ENCODE data around the gene NUDT12. TPM values are rescaled to one million over a fixed set of nuclear protein-coding genes. Genes with fewer than 3 reads are reported as not detected.

The NUDT12 gene
- total RNA-seq, 4 donors from 2014 or later: 24.6 to 48.2 (median 28.9) TPM

- H3K9me3 ChIP-seq: no peaks in the 10 kb centered on the region
- no peaks in the 10 kb centered on the region for H3K4me1 ChIP-seq
- H3K36me3 ChIP-seq: no peaks in the 10 kb centered on the region
- no peak for DNase-seq
- TF ChIP-seq POLR2A (IDR thresholded peaks at IDR 0.05) (no peak), CTCF (IDR thresholded peaks at IDR 0.05) (peak in 4 of 6 experiments; percentile 31 to 56 (median 49))
- intact Hi-C loops (cut with DNase I): loop anchor here (10.0 kb wide), 1 partner anchor 588 kb away; no protein-coding TSS in a partner anchor
- no peaks in the 10 kb centered on the region for H3K27me3 ChIP-seq
- no peak overlapping the region for H3K27ac ChIP-seq
- H3K4me3 ChIP-seq (replicated peaks in 1 of 3): no peak overlapping the region
- WGBS, 2 donors: 28 to 30% methylated on average over 2 of the region's 2 CpGs
Measured at GRCh38 chr5:103587185-103587748, 24.7 kb upstream of the NUDT12 start.

- Histone ChIP-seq H3K4me3 (replicated peaks in 1 of 3) (no peak overlapping the region), H3K9me3 (no peaks in the 10 kb centered on the region), H3K27me3 (no peaks in the 10 kb centered on the region), H3K36me3 (no peaks in the 10 kb centered on the region), H3K4me1 (no peaks in the 10 kb centered on the region), H3K27ac (no peak overlapping the region)
- peak; percentile 5 to 10 for DNase-seq
- intact Hi-C loops (cut with DNase I): loop anchor here (10.0 kb wide), 1 partner anchor 592 kb away; no protein-coding TSS in a partner anchor
- WGBS, 2 donors: 22 to 24% methylated on average over 2 of the region's 2 CpGs
- TF ChIP-seq CTCF (IDR thresholded peaks at IDR 0.05) (peak in 5 of 6 experiments; percentile 16 to 52 (median 47)), POLR2A (IDR thresholded peaks at IDR 0.05) (no peak)
Measured at GRCh38 chr5:103582364-103582763, 19.8 kb upstream of the NUDT12 start.

- intact Hi-C loops (cut with DNase I): no loop called here
- Histone ChIP-seq H3K4me1 (no peaks in the 10 kb centered on the region), H3K27ac (no peak overlapping the region), H3K9me3 (no peaks in the 10 kb centered on the region), H3K36me3 (no peaks in the 10 kb centered on the region), H3K27me3 (no peaks in the 10 kb centered on the region), H3K4me3 (replicated peaks in 1 of 3) (no peak overlapping the region)
- TF ChIP-seq POLR2A (IDR thresholded peaks at IDR 0.05) (no peak), CTCF (IDR thresholded peaks at IDR 0.05) (no peak)
- DNase-seq: no peak
- 66 to 68% methylated on average over 3 of the region's 3 CpGs for WGBS, 2 donors
Measured at GRCh38 chr5:103573411-103573810, 10.8 kb upstream of the NUDT12 start.

GRCh38 chr5:103572454-103572853, 9.9 kb upstream of the NUDT12 start:
- WGBS, 2 donors: 92 to 93% methylated on average over 5 of the region's 5 CpGs
- Histone ChIP-seq H3K4me1 (no peaks in the 10 kb centered on the region), H3K4me3 (replicated peaks in 1 of 3) (no peak overlapping the region), H3K27ac (no peak overlapping the region), H3K27me3 (no peaks in the 10 kb centered on the region), H3K36me3 (no peaks in the 10 kb centered on the region), H3K9me3 (no peaks in the 10 kb centered on the region)
- DNase-seq: no peak
- intact Hi-C loops (cut with DNase I): no loop called here
- no peak for TF ChIP-seq POLR2A (IDR thresholded peaks at IDR 0.05)
- no peak for TF ChIP-seq CTCF (IDR thresholded peaks at IDR 0.05)

- TF ChIP-seq CTCF (IDR thresholded peaks at IDR 0.05) (no peak), POLR2A (IDR thresholded peaks at IDR 0.05) (no peak)
- H3K4me1 ChIP-seq: no peaks in the 10 kb centered on the region
- H3K27ac ChIP-seq: no peak overlapping the region
- H3K4me3 ChIP-seq (replicated peaks in 1 of 3): no peak overlapping the region
- H3K27me3 ChIP-seq: no peaks in the 10 kb centered on the region
- no peak for DNase-seq
- 91 to 94% methylated on average over 13 of the region's 13 CpGs for WGBS, 2 donors
- H3K9me3 ChIP-seq: no peaks in the 10 kb centered on the region
- no peaks in the 10 kb centered on the region for H3K36me3 ChIP-seq
- intact Hi-C loops (cut with DNase I): no loop called here
Measured at GRCh38 chr5:103571730-103572129, 9.1 kb upstream of the NUDT12 start.

Data from thyroid gland (tissue), 4 donors.